EL (cell line): ENCODE results near the gene CELSR2.
A peak's percentile ranks its signal among the peaks of the same experiment; 100 is the strongest.

Experiments
- DNase-seq: peaks from one replicate; pipeline ENCODE4 v3.0.0-alpha.2; 2016

Gene CELSR2

DNA sequence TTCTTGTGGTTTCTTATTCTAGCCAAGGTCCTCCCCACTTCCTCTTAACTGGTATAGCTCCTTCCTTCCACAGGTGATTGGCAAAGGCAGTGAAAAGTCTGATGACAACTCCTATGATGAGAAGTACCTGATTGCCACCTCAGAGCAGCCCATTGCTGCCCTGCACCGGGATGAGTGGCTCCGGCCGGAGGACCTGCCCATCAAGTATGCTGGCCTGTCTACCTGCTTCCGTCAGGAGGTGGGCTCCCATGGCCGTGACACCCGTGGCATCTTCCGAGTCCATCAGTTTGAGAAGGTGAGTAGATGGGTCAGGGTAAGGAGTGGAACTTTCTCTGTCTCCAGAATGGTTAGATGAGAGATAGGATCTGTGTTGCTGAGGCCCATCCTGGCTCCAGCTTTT is 14.2 kb upstream of the CELSR2 start:
- DNase-seq, result no peak

DNA sequence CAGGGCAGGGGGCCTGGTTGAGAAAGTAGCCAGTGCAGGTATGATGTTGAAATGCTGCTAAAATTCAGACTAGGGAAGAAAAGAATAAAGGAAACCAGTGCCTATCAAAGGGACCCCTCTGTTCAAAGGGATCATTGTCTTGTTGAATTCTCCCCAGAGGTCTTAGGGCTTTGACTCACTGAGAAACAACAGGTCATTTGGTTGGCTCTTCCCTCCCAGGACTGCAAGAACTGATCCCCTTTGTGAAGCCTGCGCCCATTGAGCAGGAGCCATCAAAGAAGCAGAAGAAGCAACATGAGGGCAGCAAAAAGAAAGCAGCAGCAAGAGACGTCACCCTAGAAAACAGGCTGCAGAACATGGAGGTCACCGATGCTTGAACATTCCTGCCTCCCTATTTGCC is 11.8 kb upstream of the CELSR2 start:
- DNase-seq, result no peak

DNA sequence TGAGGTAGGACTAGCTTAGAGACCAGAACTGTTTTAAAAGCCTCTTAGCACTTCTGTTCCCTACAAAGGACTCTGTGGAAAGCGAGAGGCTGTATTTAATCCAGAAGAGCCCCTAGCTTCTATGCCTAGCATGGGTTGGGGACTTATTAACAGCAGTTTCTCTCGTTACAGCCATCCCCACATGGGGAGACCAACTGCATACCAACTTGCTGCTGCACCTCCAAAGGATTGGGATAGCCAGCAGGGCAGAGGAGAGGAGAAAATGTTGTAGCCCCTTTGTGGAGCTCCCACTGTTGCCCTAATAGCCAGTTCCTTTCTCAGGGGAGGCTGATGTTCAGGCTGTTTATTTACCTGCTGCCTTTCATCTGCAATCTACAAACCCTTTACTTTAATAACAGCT is 11.0 kb upstream of the CELSR2 start:
- no peak for DNase-seq

DNA sequence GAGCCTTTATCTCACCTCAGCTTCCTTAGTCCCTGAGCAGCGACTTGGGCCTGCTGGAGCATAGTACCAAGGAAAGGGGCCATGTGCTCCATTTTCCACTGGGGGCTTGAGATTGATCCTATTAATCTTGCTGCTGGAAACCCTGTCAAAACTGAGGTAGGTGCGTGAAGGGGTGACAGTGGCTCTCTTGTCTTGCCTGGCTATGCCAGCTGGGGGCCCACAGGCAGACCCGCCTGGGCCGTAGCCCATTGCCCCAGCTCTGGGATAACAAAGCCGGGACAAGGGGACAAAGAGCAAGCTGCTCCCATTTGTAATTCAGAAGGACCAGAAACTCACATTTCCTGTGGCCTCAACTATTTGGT is 10.3 kb upstream of the CELSR2 start:
- no peak for DNase-seq

DNA sequence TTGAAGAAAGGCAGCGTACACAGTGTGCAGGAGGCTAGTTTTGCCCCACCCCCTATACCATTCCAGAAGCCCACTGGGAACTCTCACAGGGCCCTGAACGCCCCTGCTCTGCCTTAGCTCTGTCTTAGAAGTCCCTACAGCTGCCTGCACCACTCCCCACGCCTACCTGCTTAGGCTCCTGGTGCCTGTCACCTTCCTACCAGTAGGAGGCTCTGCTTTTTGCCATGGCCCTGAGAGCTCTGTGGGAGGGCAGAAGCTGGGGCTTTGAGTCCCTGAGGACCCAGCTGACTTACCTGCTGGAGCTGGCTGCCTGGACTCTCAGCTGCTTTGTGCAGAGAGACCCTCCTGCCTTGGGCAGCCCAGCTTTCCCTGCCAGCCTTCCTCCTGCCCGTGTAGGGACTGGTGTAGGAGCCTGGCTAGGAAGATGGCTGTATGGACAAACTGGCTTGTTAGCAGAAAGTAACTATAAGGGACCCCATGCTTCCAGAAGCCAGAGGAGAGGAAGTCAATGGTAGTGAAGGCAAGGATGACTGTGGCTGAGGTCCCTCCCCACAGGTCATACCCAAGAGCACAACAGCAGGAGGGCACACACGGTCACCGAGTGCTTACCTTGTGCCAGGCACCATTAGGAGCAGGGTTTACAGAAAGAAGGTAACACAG is 9.8 kb upstream of the CELSR2 start:
- DNase-seq, result peak; percentile 48

DNA sequence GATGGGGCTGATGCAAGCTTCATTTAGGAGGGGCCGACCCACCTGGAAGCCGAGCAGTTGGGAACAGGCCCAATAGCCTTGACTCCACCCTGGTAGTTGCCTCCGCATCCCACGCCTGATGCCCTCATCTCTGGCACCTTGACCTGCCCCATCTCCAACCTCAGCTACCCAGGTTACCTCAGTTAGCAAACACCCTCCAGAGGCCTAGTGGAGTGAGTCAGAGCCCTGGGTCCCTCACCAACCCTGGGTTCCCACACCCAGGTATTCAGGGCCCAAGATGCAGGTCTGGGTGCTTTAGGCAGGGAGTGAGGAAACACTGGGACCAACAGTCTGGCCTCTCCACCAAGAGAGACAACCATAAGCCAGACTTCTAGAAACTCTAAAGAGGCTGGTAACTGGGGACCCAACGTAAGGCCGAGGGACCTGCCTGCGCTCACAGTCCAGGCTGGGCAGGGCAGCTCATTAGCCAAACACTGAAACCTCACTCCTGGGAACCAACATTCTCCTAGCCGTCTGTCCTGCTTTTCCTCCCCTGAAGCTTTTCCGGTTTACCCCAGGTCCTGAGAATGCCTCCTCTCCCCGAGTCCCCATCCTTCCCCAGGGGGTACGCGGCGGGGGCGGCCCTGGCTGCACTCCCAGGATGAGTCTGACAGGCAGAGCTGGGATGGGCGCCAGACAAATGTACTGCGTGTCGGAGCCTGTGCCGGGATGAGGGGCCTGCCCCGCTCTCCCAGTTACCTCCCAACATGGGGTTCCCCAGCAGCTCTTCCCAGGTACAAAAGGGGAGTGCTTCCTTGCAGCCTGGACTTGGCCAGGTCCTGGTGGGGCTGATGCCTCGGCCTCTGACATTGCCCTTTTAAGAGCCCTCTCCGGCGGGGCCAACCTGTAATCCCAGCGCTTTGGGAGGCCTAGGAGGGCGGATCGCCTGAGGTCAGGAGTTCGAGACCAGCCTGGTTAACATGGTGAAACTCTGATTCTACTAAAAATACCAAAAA is 8.9 kb upstream of the CELSR2 start:
- peak; percentile 83 for DNase-seq

DNA sequence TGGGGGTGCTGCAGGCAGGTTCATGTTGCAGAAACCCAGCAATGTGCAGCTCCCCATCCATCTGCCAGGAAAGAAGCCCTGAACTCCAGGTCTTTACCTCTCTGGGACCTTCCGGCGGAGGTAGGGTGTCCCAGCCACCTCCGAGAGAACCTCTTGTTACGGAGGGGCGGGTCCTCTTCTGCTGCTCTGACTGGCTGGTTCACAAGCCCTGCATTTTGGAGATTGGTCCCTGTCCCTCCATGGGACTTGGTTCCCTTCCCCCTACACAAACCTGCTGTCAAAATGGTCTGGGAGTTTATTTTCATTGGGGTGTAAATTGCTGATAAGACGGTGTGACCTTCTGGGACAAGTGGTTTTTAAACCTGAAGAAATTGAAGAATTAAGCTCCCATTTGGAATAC is 8.0 kb upstream of the CELSR2 start:
- no peak for DNase-seq

DNA sequence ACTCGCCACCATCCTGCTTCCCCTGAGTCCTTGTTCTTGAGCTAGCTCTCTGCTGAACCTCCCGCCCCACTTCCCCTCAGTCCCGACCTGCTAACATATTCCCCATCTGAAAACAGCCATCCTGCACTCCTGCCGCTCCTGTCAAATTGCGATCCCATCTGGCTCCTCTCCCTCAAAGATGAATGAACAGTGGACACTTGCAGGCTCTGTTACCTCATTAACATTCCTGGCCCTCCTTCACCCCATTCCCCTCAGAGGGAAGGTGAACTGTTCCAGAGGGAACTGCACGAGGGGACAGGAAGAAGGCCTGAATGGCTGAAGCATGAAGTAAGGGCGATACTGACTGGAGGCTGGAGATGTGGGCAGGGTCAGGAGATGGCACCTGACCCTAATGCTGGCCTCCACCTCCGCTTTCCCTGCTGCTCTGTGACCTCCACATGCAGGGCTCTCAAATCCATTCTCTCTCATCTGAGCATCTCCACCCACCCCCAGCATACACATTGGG is 7.4 kb upstream of the CELSR2 start:
- no peak for DNase-seq

DNA sequence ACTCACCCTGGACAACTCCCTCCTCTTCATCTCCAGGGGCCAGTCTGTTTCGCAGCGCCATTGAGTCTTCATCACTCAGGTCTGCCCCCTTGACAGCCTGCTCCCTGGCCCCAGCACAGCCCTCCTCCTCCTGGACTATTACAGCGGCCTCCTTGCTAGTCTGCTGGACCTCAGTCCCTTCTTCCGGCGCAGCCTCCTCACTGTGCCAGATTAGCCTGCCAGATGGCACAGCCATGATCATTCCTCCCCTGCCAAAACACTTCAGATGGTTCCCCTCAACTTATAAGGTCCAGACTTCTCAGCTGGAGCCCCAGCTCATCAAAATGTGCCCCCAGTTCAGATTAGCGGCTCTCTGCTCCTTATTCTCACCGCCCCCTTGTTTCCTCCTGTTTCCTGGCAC is 7.0 kb upstream of the CELSR2 start:
- no peak for DNase-seq

DNA sequence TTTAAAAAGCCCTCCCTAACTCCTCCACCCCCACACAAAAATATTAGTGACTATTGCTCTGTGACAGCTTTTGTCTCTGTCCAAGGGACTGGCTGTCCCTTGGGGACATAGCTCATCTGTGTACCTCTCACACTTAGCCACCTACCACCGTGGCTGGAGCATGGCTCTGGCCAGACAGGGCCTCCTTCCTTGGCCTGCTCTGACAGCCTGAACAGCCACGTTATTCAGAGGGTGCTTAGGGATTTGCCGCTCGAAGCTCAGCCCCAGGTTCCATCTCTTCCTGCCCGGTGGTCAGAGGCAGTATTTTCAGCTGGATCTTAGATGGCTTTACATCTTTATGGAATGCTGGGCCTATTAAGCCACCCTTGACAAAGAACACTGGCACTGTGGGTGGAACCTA is 6.1 kb upstream of the CELSR2 start:
- no peak for DNase-seq

DNA sequence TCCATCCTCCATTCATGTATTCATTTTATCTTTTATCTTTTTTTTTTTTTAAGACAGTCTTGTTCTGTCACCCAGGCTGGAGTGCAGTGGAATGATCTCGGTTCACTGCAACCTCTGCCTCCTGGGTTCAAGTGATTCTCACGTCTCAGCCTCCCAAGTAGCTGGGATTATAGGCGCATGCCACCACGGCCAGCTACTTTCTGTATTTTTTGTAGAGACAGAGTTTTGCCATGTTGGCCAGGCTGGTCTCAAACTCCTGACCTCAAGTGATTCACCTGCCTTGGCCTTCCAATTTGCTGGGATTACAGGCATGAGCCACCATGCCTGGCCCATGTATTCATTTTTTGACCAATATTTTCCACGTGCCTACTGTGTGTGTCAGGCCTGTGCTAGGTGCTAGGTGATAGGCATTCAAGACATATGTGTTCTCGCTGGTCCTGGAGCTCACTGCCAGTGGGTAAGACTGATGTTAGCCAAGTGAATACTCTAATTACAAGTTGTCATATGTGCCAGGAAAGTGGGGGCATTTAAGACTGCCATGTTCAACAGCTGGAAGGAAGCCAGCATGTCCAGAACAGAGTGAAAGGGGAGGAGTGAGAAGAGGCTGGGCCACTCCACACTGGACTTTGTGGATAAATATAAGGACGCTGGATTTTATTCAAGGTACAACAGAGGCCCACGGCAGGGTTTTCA is 5.3 kb upstream of the CELSR2 start:
- DNase-seq, result no peak

DNA sequence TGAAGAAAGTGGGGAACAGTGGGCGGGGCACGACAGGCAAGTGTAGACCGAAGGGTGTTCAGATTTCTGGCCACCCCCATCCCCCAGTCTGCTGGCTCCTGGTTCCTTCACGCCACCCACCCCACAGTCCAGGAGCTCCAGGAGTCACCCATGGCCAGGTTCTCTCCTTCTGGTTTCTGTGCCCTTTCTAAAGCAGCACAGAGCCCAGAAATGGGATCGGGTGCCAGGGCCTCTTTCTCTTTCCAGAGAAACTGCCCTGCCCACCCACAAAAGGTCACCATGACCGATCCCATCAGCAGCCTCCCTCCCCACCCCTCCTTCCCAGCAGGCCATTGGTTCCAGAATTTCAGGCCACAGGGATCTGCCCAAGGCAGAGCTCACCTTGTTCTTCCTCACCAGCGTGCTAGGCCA is 3.2 kb upstream of the CELSR2 start:
- no peak for DNase-seq

DNA sequence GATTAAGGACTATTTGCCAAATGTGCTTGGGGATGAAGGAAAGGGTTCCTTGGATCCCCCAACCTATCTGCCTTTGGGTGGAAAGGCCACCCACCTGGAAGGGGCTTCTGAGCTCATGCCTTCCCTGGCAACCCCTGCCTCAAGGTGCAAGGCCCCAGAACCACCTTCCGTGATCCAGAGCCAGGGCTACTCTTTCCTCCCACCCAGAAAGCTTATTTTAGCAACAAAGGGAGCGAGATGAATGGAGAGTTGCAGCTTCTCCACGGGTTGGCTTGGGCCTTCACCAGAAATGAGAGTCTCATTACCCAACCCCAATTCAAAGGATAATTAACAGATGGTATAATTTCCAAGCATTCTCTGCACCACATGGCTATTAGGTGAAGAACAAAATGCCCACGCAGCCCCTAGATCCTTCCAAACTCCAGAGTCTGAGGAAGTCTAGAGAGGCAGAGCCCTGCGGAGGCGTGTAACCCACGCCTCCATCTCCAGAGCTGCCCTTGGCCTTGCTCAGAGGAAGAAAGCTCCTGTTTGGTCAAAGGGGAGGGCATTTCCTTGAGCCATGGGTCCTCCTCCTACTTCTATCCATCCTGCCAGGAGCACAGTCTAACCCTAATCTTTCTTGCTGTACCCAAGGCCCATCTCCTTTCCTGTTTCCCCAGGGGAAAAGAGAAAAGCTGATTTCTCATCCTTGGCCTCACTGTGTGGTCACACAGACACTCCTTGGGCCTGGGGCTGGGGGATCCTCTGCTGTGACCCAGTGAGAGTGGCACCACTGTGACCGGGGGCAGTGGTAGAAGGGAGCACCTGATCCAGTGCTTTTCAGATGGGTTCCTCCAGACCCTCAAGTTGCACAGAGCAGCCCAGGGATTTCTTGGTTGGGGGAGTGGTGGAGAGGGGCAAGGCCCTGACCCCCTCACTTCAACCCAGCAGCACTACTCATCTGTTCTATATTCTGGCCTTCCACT is 1.7 kb upstream of the CELSR2 start:
- DNase-seq, result no peak

DNA sequence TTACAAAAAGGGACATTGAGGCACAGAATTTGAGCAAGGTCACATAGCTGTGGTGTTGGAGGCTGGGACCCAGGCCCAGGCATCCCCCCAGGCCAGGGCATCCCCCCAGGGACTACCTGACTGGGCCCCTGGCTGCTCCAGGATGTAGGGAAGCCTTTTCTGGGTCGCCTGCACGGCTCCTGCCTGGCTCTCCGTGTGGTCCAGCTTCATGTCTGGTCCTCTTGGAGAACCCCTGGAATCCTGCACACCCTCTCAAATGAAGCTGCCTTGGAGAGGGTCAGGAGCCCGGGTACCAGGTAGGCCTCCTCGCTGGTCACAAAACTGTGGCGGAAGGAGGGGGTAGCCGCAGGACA is 919 bp upstream of the CELSR2 start:
- DNase-seq, result no peak

DNA sequence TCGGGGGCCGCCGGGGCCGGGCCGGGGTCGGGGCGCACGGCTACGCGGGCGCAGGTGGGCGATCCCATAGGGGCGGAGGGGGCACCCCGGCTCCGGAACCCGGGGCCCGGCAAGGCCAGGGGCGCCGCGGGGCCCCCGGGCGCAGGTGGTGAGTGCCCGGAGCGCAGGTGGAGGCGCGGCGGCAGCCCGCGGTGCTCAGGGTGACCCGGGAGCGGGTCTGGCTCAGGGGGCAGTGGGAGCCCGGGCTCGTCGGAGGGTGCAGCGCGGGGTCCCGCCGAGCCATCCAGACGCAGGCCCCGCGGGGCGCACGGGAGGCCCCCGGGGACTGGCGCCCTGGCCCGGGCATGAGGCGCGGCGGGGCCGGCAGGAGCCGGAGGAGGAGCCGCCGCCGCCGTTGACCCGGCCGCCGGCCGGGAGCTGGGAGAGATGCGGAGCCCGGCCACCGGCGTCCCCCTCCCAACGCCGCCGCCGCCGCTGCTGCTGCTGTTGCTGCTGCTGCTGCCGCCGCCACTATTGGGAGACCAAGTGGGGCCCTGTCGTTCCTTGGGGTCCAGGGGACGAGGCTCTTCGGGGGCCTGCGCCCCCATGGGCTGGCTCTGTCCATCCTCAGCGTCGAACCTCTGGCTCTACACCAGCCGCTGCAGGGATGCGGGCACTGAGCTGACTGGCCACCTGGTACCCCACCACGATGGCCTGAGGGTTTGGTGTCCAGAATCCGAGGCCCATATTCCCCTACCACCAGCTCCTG is 489 bp downstream of the CELSR2 start:
- DNase-seq, result no peak

DNA sequence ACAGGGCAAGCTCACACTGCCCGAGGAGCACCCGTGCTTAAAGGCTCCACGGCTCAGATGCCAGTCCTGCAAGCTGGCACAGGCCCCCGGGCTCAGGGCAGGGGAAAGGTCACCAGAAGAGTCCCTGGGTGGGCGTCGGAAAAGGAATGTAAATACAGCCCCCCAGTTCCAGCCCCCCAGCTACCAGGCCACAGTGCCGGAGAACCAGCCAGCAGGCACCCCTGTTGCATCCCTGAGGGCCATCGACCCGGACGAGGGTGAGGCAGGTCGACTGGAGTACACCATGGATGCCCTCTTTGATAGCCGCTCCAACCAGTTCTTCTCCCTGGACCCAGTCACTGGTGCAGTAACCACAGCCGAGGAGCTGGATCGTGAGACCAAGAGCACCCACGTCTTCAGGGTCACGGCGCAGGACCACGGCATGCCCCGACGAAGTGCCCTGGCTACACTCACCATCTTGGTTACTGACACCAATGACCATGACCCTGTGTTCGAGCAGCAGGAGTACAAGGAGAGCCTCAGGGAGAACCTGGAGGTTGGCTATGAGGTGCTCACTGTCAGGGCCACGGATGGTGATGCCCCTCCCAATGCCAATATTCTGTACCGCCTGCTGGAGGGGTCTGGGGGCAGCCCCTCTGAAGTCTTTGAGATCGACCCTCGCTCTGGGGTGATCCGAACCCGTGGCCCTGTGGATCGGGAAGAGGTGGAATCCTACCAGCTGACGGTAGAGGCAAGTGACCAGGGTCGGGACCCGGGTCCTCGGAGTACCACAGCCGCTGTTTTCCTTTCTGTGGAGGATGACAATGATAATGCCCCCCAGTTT is 1.3 kb downstream of the CELSR2 start:
- no peak for DNase-seq

DNA sequence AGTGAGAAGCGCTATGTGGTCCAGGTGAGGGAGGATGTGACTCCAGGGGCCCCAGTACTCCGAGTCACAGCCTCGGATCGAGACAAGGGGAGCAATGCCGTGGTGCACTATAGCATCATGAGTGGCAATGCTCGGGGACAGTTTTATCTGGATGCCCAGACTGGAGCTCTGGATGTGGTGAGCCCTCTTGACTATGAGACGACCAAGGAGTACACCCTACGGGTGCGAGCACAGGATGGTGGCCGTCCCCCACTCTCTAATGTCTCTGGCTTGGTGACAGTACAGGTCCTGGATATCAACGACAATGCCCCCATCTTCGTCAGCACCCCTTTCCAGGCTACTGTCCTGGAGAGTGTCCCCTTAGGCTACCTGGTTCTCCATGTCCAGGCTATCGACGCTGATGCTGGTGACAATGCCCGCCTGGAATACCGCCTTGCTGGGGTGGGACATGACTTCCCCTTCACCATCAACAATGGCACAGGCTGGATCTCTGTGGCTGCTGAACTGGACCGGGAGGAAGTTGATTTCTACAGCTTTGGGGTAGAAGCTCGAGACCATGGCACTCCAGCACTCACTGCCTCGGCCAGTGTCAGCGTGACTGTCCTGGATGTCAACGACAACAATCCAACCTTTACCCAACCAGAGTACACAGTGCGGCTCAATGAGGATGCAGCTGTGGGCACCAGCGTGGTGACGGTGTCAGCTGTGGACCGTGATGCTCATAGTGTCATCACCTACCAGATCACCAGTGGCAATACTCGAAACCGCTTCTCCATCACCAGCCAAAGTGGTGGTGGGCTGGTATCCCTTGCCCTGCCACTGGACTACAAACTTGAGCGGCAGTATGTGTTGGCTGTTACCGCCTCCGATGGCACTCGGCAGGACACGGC is 2.2 kb downstream of the CELSR2 start:
- no peak for DNase-seq

DNA sequence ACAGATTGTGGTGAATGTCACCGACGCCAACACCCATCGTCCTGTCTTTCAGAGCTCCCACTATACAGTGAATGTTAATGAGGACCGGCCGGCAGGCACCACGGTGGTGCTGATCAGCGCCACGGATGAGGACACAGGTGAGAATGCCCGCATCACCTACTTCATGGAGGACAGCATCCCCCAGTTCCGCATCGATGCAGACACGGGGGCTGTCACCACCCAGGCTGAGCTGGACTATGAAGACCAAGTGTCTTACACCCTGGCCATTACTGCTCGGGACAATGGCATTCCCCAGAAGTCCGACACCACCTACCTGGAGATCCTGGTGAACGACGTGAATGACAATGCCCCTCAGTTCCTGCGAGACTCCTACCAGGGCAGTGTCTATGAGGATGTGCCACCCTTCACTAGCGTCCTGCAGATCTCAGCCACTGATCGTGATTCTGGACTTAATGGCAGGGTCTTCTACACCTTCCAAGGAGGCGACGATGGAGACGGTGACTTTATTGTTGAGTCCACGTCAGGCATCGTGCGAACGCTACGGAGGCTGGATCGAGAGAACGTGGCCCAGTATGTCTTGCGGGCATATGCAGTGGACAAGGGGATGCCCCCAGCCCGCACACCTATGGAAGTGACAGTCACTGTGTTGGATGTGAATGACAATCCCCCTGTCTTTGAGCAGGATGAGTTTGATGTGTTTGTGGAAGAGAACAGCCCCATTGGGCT is 3.0 kb downstream of the CELSR2 start:
- DNase-seq, result no peak
